OCI-LY1 (cell line): ENCODE results near the gene NAV2.

Experiments
- CTCF ChIP-seq: fragments of 200-600 bp; sonication (generic), shearing (Covaris generic); IDR thresholded peaks from 2 replicates; pipeline ENCODE4 v1.5.1; 2017; ENCODE audit warnings: mild to moderate bottlenecking, antibody characterized with exemption, low read length, moderate library complexity, mixed read lengths
- EZH2 ChIP-seq: fragments of 200-600 bp; sonication (generic), shearing (Covaris generic); IDR thresholded peaks from 2 replicates; pipeline ENCODE4 v1.8.0; 2017; ENCODE audit warnings: borderline replicate concordance, mixed run types, mild to moderate bottlenecking, antibody characterized with exemption, low read length, moderate library complexity, mixed read lengths

GRCh38 chr11:20024172-20024935 is 311.7 kb downstream of the NAV2 start:
- TF ChIP-seq CTCF (no peak), EZH2 (no peak)
